DOHH2 (cell line): Measurements from ENCODE around the gene PKIG.
A peak's percentile ranks its signal among the peaks of the same experiment; 100 is the strongest.

ENCODE experiments used
- H3F3A ChIP-seq: fragments of 200-600 bp; sonication (generic), shearing (Covaris generic); 2 replicates; pipeline ENCODE4 v1.6.0; 2016; ENCODE audit warnings: antibody characterized with exemption, mild to moderate bottlenecking; ENCODE audit not compliant: control insufficient read depth, insufficient read depth
- H3K27ac ChIP-seq: fragments of 200-600 bp; sonication (generic); 2 replicates; pipeline ENCODE4 v1.5.1; 2014; ENCODE audit warnings: low read depth, mild to moderate bottlenecking, low read length, moderate library complexity
- H3K27me3 ChIP-seq: fragments of 200-600 bp; sonication (generic); 2 replicates; pipeline ENCODE4 v1.6.1; 2014; ENCODE audit warnings: mild to moderate bottlenecking, low read length, mixed read lengths; ENCODE audit not compliant: control insufficient read depth
- H3K36me3 ChIP-seq: fragments of 200-600 bp; sonication (generic); 2 replicates; pipeline ENCODE4 v1.6.1; 2014; ENCODE audit warnings: mild to moderate bottlenecking, low read length, moderate library complexity, mixed read lengths; ENCODE audit not compliant: control insufficient read depth
- H3K4me1 ChIP-seq: fragments of 200-600 bp; sonication (generic); 2 replicates; pipeline ENCODE4 v1.6.1; 2014; ENCODE audit warnings: mild to moderate bottlenecking, low read length, mixed read lengths; ENCODE audit not compliant: control insufficient read depth
- H3K4me2 ChIP-seq: fragments of 200-600 bp; sonication (generic); 2 replicates; pipeline ENCODE4 v1.6.0; 2014; ENCODE audit warnings: mild to moderate bottlenecking, low read length, moderate library complexity
- H3K4me3 ChIP-seq: fragments of 200-600 bp; sonication (generic); 2 replicates; pipeline ENCODE4 v1.5.1; 2014; ENCODE audit warnings: mild to moderate bottlenecking, low read length, mixed read lengths
- H3K79me2 ChIP-seq: fragments of 200-600 bp; sonication (generic); 2 replicates; pipeline ENCODE4 v1.6.1; 2014; ENCODE audit warnings: mild to moderate bottlenecking, low read length, mixed read lengths; ENCODE audit not compliant: control insufficient read depth
- H3K9me2 ChIP-seq: fragments of 200-600 bp; sonication (generic); replicated peaks from 2 replicates; pipeline ENCODE4 v1.6.1; 2014; ENCODE audit warnings: mild to moderate bottlenecking, low read length, mixed read lengths; ENCODE audit not compliant: control insufficient read depth
- H3K9me3 ChIP-seq: fragments of 200-600 bp; sonication (generic); 2 replicates; pipeline ENCODE4 v1.6.1; 2014; ENCODE audit warnings: antibody characterized with exemption, low read length, mixed read lengths; ENCODE audit not compliant: control insufficient read depth, insufficient read depth
- H4K20me1 ChIP-seq: fragments of 200-600 bp; sonication (generic); 2 replicates; pipeline ENCODE4 v1.6.0; 2014; ENCODE audit warnings: low read depth, mild to moderate bottlenecking, antibody characterized with exemption, low read length, moderate library complexity; ENCODE audit not compliant: control insufficient read depth, insufficient read depth
- CTCF ChIP-seq: fragments of 200-600 bp; sonication (generic); IDR thresholded peaks from one replicate; pipeline ENCODE4 v1.5.1; 2014; ENCODE audit warnings: antibody characterized with exemption, mild to moderate bottlenecking, low read depth, low read length; ENCODE audit not compliant: poor library complexity, severe bottlenecking
- EZH2phosphoT487 ChIP-seq: fragments of 200-600 bp; sonication (generic); IDR thresholded peaks from 2 replicates; pipeline ENCODE4 v1.6.1; 2017; ENCODE audit warnings: borderline replicate concordance, mild to moderate bottlenecking, antibody characterized with exemption, low read length, moderate library complexity, mixed read lengths

PKIG gene

DNA sequence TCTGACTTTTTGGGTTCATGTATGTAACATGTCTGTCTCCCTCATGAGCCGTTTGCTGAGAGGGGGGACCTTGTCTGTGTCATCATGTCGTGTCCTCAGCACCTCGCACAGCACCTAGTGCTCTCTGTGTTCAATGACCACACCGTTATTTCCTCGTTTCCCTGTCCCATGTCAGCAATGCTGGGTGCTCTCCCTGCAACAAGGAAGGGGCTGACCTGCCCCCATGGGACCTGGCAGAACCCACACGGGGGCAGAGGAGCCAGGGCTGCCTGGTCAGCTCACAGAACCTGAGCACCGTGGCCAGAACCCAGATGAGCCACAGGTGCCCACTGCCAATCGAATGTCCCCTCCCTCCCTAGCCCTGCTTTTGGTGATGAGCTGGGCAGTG, 61.8 kb downstream of the PKIG start:
- peaks cover 36% of the 10 kb centered on the region for H3K79me2 ChIP-seq
- H4K20me1 ChIP-seq: no peaks in the 10 kb centered on the region
- H3K9me2 ChIP-seq: no peaks in the 10 kb centered on the region
- no peak for TF ChIP-seq CTCF
- no peak for TF ChIP-seq EZH2phosphoT487
- peak overlapping the region; percentile 87 for H3K4me2 ChIP-seq
- peak overlapping the region; percentile 95 for H3K27ac ChIP-seq
- H3K36me3 ChIP-seq: peaks cover 22% of the 10 kb centered on the region
- H3K27me3 ChIP-seq: no peaks in the 10 kb centered on the region
- peak overlapping the region; percentile 45 for H3K4me3 ChIP-seq
- no peaks in the 10 kb centered on the region for H3K9me3 ChIP-seq
- peaks cover 85% of the 10 kb centered on the region for H3K4me1 ChIP-seq
- peaks cover 24% of the 10 kb centered on the region for H3F3A ChIP-seq

DNA sequence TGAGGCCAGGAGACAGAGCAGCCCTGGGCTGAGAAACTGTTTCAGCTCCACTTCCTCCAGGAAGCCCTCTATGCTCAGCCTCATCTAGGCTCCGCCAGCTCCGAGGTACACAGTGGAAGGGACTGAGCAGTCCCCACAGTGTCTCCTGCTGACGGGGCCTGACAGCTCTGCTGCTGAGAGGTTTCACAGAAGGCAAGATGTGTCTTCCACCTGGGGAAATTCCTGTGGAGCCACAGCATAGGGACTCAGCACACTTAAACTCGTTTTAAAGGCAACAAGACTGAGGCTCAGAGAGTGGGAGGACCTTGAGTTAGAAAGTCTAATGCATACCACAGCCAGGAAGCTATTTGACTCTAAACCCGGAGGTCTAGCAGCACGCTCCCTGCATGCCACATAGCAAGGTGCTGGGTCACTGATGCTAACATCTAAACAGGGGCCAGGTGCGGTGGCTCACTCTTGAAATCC, 62.3 kb downstream of the PKIG start:
- TF ChIP-seq CTCF (no peak), EZH2phosphoT487 (no peak)

GRCh38 chr20:44646023-44646640, 63.8 kb downstream of the PKIG start:
- H3K4me2 ChIP-seq: peak overlapping the region; percentile 87
- no peak for TF ChIP-seq EZH2phosphoT487
- TF ChIP-seq CTCF: no peak
- H3K27ac ChIP-seq: peak overlapping the region; percentile 95
- peaks cover 50% of the 10 kb centered on the region for H3K79me2 ChIP-seq
- H3K27me3 ChIP-seq: no peaks in the 10 kb centered on the region
- no peaks in the 10 kb centered on the region for H4K20me1 ChIP-seq
- peaks cover 24% of the 10 kb centered on the region for H3F3A ChIP-seq
- H3K9me2 ChIP-seq: no peaks in the 10 kb centered on the region
- H3K36me3 ChIP-seq: peaks cover 19% of the 10 kb centered on the region
- H3K4me1 ChIP-seq: peaks cover 99% of the 10 kb centered on the region
- H3K9me3 ChIP-seq: no peaks in the 10 kb centered on the region
- H3K4me3 ChIP-seq: peak overlapping the region; percentile 70

More for the DNA sequence above, 62.3 kb downstream of the PKIG start:
- Histone ChIP-seq H3K4me1 (peaks cover 90% of the 10 kb centered on the region), H3K27me3 (no peaks in the 10 kb centered on the region), H3K79me2 (peaks cover 38% of the 10 kb centered on the region), H3K27ac (peak overlapping the region; percentile 95), H4K20me1 (no peaks in the 10 kb centered on the region), H3K9me3 (no peaks in the 10 kb centered on the region), H3K4me3 (peak overlapping the region; percentile 45), H3K4me2 (peak overlapping the region; percentile 87), H3F3A (peaks cover 24% of the 10 kb centered on the region), H3K9me2 (no peaks in the 10 kb centered on the region), H3K36me3 (peaks cover 22% of the 10 kb centered on the region)
